GM19351 (cell line): ENCODE data around the gene DNAH1.
A peak's percentile ranks its signal among the peaks of the same experiment; 100 is the strongest.

Experiments used
- ATAC-seq: cut with Tn5 transposase; IDR thresholded peaks from one replicate; pipeline ENCODE4 v1.9.1; 2021; ENCODE audit warnings: mild to moderate bottlenecking, moderate library complexity; ENCODE audit not compliant: unreplicated experiment

Gene DNAH1

GRCh38 chr3:52310861-52311575 lies 5.1 kb upstream of the DNAH1 start:
- peak; percentile 65 for ATAC-seq

- no peak for ATAC-seq
Observed at GRCh38 chr3:52311576-52312119, 4.5 kb upstream of the DNAH1 start.

GRCh38 chr3:52313188-52313773 lies 2.8 kb upstream of the DNAH1 start:
- peak; percentile 24 for ATAC-seq

- peak; percentile 89 for ATAC-seq
Observed at GRCh38 chr3:52313774-52314188, 2.3 kb upstream of the DNAH1 start.

- ATAC-seq, result no peak
Observed at GRCh38 chr3:52314489-52314888, 1.6 kb upstream of the DNAH1 start.

- ATAC-seq, result no peak
Observed at GRCh38 chr3:52315006-52315405, 1.1 kb upstream of the DNAH1 start.

- no peak for ATAC-seq
Observed at GRCh38 chr3:52317208-52318000, 1.3 kb downstream of the DNAH1 start.

- no peak for ATAC-seq
Observed at GRCh38 chr3:52318186-52318816, 2.2 kb downstream of the DNAH1 start.

GRCh38 chr3:52319921-52320595 lies 3.9 kb downstream of the DNAH1 start:
- no peak for ATAC-seq

GRCh38 chr3:52321481-52321880 lies 5.4 kb downstream of the DNAH1 start:
- no peak for ATAC-seq

- ATAC-seq, result no peak
Observed at GRCh38 chr3:52322466-52322865, 6.3 kb downstream of the DNAH1 start.

- no peak for ATAC-seq
Observed at GRCh38 chr3:52323526-52324295, 7.6 kb downstream of the DNAH1 start.

- ATAC-seq, result no peak
Observed at GRCh38 chr3:52324676-52325075, 8.6 kb downstream of the DNAH1 start.

- no peak for ATAC-seq
Observed at GRCh38 chr3:52325686-52326085, 9.6 kb downstream of the DNAH1 start.

GRCh38 chr3:52326976-52327375 lies 10.9 kb downstream of the DNAH1 start:
- no peak for ATAC-seq

GRCh38 chr3:52327486-52328290 lies 11.6 kb downstream of the DNAH1 start:
- ATAC-seq, result no peak

- ATAC-seq, result no peak
Observed at GRCh38 chr3:52328536-52329080, 12.5 kb downstream of the DNAH1 start.

- ATAC-seq, result no peak
Observed at GRCh38 chr3:52330194-52330805, 14.2 kb downstream of the DNAH1 start.
